Measurements from ENCODE around the gene MYPOP.

DNA sequence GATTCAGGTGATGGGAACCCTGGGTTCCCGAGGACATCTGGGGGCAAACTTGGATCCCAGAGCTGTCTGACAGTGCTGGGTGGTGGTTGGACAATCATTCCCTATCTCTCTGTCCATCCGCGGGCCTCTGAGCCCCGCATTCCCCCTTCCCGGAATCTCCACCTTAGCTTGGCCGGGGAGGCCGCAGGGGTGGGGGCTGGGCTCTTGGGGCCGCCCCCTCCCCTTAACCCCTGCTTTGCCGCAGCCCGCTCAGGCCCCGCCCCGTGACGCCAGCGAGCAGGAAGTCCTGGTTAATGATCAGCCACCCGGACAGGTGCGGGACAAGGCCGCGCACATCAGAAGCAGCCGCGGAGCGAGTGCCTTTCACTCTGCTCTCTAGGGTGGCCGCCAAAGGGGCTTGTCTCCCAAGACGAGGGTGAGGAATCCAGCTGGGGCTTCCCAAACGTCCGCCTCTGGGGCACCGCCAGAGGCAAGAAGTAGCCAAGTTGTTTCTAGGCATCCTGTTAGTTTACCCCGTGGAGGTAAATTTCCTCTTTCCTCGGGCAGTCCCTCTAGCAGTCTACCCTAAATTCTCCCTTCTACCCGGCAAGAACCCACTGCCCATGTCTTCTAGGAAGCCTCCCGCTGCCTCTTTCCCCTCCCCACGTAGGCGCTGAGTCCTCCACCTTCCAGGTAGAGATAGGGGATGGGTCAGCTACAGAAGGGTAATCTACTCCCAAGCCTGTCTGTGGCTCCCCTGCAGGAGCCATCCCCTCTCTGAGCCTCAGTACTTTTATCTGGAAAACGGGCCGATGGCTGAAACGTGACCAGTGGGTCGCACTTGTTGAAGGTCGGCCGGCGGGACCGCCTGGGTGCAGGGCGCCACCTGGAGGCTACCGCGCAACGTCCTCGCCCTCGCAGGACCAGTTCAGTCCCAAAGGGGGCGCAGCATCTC is 19.5 kb downstream of the MYPOP start:
- TF ChIP-seq POLR2A (IDR thresholded peaks at IDR 0.05; ENCODE audit: low read depth, low read length) = no peak
- no peak for TF ChIP-seq POLR2AphosphoS5 (IDR thresholded peaks at IDR 0.05; ENCODE audit: low read depth, low read length)
- TF ChIP-seq SPI1 (IDR thresholded peaks at IDR 0.05; ENCODE audit: low read depth, low read length) = no peak
